Upper lobe of left lung (tissue), 4 donors: ENCODE results near the gene SMOC2.

Source experiments
- CTCF ChIP-seq, 6 experiments: fragments of 450-650 bp in 4 of 6; fragments of 200-600 bp in 2 of 6; sonication (generic) in 2 of 6; IDR thresholded peaks; one replicate each; pipeline ENCODE4 v1.5.1; 2016 to 2019; ENCODE audit warnings: antibody characterized with exemption in 6 of 6
- EP300 ChIP-seq, 4 donors: sonication (generic); formaldehyde crosslinking; IDR thresholded peaks; one replicate each; pipeline ENCODE4 v1.5.1; 2017; ENCODE audit warnings: antibody characterized with exemption in 4 of 4, control low read depth in 2 of 4
- POLR2A ChIP-seq, 4 donors: fragments of 450-650 bp; IDR thresholded peaks; one replicate each; pipeline ENCODE4 v1.5.1; 2016 to 2017; ENCODE audit warnings: antibody characterized with exemption in 4 of 4, mild to moderate bottlenecking in 2 of 4

- TF ChIP-seq EP300 (IDR thresholded peaks at IDR 0.05) (no peak), CTCF (IDR thresholded peaks at IDR 0.05) (no peak), POLR2A (IDR thresholded peaks at IDR 0.05) (no peak)
Measured at GRCh38 chr6:168609914-168610490, 169.0 kb downstream of the SMOC2 start.
